Activated naive CD4-positive, alpha-beta T cell treated with Interleukin-2 at 50 U/mL for 16 hours (primary cell): ENCODE results near the gene C6orf89.

Experiments used
- DNase-seq: peaks from one replicate; pipeline ENCODE4 v3.0.0-alpha.2; 2020

The C6orf89 gene

GRCh38 chr6:36885461-36886401 is at the start of gene C6orf89:
Gene C6orf89, plus strand, starts transcription at chr6:36885952. Its CDS starts 13,493 bp downstream, at chr6:36899445.
- peak; percentile 97 for DNase-seq

- DNase-seq, result no peak
Measured at GRCh38 chr6:36836111-36837021, 49.4 kb upstream of the C6orf89 start.

GRCh38 chr6:36837022-36837339 is 48.8 kb upstream of the C6orf89 start:
- DNase-seq, result no peak

GRCh38 chr6:36837686-36838085 is 48.1 kb upstream of the C6orf89 start:
- DNase-seq, result no peak

GRCh38 chr6:36838896-36839748 is 46.6 kb upstream of the C6orf89 start, which contains the start of gene CPNE5:
Gene CPNE5, minus strand, starts transcription at chr6:36839444. Its CDS starts 67 bp downstream, at chr6:36839377.
- peak; percentile 10 for DNase-seq

GRCh38 chr6:36839749-36840431 is 45.9 kb upstream of the C6orf89 start:
- peak; percentile 46 for DNase-seq

GRCh38 chr6:36840432-36841403 is 45.0 kb upstream of the C6orf89 start:
- DNase-seq, result peak; percentile 36

GRCh38 chr6:36841756-36842155 is 44.0 kb upstream of the C6orf89 start:
- DNase-seq, result no peak

GRCh38 chr6:36843170-36843569 is 42.6 kb upstream of the C6orf89 start:
- DNase-seq, result no peak

GRCh38 chr6:36844232-36845170 is 41.3 kb upstream of the C6orf89 start:
- DNase-seq, result no peak

- DNase-seq, result no peak
Measured at GRCh38 chr6:36845233-36845632, 40.5 kb upstream of the C6orf89 start.

GRCh38 chr6:36847152-36847551 is 38.6 kb upstream of the C6orf89 start:
- no peak for DNase-seq

GRCh38 chr6:36847991-36848390 is 37.8 kb upstream of the C6orf89 start:
- no peak for DNase-seq

- DNase-seq, result no peak
Measured at GRCh38 chr6:36848658-36849441, 36.9 kb upstream of the C6orf89 start.

GRCh38 chr6:36850021-36850420 is 35.7 kb upstream of the C6orf89 start:
- no peak for DNase-seq

GRCh38 chr6:36851149-36851614 is 34.6 kb upstream of the C6orf89 start:
- DNase-seq, result peak; percentile 23

GRCh38 chr6:36851626-36852025 is 34.1 kb upstream of the C6orf89 start:
- no peak for DNase-seq

GRCh38 chr6:36852481-36853147 is 33.1 kb upstream of the C6orf89 start:
- no peak for DNase-seq
